ENCODE measurements around the gene CERS5.

The CERS5 gene

DNA sequence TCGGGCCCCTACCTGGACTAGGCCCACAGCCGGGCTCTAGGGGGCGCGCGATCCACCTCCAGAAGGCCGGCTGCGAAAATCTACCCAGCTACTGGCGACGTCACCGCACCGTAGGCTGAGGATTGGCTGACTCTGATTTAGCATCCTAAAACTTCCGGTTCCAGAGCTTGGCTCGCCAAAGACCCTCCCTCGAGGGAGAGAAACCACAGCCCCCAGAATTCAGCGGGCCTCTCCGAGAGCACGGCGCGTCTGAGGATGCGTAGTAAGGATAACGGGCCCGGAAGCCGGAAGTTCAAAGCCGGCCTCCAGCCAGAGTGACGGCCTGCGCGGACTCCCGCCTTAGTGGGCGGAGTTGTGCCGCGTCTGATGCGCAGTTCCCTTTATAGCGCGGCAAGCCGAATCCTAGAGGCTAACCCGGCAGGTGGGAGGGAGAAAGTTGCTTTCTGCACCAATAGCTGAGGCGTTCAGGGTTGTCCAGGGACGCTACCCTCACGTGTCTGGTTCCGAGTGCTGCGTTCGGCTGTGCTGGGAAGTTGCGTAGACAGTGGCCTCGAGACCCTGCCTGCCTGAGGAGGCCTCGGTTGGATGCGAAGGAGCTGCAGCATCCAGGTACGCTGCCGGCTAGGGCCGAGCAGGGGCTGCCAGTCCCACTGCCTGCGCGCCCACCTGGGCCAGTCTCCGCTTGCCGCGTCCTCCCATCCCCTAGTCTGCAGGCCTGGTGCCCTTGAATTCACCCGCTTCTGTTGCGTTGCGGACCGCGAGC lies 55.3 kb downstream of the CERS5 start, which contains the start of gene COX14:
TSS of gene COX14 (plus strand) at position 544 of the 763 bp plus-strand sequence. CDS start 7,808 bp downstream, outside the sequence.
- TF ChIP-seq, protein P1, sequence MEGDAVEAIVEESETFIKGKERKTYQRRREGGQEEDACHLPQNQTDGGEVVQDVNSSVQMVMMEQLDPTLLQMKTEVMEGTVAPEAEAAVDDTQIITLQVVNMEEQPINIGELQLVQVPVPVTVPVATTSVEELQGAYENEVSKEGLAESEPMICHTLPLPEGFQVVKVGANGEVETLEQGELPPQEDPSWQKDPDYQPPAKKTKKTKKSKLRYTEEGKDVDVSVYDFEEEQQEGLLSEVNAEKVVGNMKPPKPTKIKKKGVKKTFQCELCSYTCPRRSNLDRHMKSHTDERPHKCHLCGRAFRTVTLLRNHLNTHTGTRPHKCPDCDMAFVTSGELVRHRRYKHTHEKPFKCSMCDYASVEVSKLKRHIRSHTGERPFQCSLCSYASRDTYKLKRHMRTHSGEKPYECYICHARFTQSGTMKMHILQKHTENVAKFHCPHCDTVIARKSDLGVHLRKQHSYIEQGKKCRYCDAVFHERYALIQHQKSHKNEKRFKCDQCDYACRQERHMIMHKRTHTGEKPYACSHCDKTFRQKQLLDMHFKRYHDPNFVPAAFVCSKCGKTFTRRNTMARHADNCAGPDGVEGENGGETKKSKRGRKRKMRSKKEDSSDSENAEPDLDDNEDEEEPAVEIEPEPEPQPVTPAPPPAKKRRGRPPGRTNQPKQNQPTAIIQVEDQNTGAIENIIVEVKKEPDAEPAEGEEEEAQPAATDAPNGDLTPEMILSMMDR (conservative IDR thresholded peaks at IDR 0.05; ENCODE audit: control insufficient read depth, insufficient read depth, low read depth, low read length): peak; percentile 63
- peak; percentile 99 for DNase-seq (ENCODE audit: low read depth)
- peak within 1 kb of the TSS; percentile 98 for H3K4me3 ChIP-seq (ENCODE audit: control insufficient read depth, low read depth, low read length)

DNA sequence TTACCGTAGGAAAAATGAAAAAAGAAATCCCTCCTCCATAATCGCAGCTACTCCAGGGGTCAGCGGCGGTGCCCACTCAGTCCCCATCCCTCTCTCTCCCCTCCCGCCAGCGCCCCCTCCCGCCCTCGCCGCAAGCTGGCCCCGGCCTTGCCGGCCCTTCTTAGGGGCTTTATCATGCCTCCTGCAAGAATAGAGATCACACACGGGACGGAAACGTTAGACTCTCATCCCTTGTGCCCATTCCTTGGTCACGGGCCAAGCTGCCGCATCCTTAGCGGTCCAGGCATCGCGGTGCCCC lies 55.8 kb downstream of the CERS5 start:
- H3K4me3 ChIP-seq (ENCODE audit: control insufficient read depth, low read depth, low read length): peak overlapping the region; percentile 46
- DNase-seq (ENCODE audit: low read depth): no peak
- TF ChIP-seq, protein P1 (conservative IDR thresholded peaks at IDR 0.05; ENCODE audit: control insufficient read depth, insufficient read depth, low read depth, low read length): no peak

DNA sequence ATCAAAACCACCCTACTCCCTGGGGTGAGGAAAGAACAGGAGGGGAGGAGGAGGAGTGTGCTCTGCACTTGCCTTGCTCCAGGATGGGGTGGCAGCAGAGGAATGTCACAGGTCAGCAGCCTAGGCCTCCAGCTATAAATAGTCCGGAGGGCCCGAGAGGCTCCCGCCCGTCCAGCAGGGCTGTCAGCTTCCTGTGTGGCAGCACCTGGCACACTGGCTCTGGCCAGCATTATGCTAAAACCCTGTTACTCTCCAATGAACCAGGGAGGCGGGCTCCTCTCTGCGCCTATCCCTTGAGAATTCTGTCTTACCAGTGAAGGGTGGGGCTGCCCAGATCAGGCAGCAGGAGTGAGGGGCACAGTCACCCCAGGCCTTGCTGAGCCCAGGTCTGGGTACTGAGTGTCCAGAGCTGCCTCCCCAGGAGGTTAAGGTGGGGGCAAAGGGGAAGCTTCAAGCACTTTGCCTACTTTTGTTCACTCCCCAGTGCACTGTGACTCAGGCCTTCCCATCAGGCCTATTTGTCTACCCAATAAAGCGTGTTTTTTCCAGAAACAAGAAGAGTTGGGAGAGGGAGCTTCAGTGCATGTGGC lies 56.3 kb downstream of the CERS5 start:
- TF ChIP-seq, protein P1 (conservative IDR thresholded peaks at IDR 0.05; ENCODE audit: control insufficient read depth, insufficient read depth, low read depth, low read length): no peak
- peak; percentile 42 for DNase-seq (ENCODE audit: low read depth)
- H3K4me3 ChIP-seq (ENCODE audit: control insufficient read depth, low read depth, low read length): peak overlapping the region; percentile 46

DNA sequence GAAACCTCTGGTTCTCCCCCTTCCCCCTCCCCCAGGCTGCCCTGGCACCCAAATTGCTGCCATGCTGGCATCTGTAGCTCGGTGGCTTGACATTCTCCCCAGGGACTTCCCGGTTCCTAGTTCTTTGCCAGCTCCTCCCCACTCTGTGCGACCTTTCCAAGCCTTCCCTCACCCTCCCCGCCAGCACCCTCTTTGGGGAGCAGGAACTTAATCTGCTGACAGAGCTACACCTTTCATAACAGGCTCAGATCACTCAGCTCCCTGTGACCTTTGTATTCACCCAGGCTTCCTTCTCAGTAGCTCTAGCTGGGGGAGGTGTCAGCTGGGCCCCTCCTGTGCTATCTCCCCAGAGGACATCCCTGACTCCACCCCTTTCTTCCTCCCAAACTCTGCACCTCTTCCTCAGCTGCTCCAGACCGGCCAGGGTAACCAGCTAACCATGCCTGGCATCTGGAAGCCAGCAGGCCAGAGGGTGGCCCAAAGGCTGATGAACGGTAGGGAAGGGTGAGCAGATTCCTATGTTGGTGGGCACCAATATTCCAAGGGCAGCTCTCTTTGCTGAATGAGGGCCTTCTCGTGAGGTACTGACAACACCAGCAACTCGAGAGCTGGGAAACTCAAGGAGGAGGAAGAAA lies 56.9 kb downstream of the CERS5 start:
- TF ChIP-seq, protein P1 (conservative IDR thresholded peaks at IDR 0.05; ENCODE audit: control insufficient read depth, insufficient read depth, low read depth, low read length): no peak
- H3K4me3 ChIP-seq (ENCODE audit: control insufficient read depth, low read depth, low read length): no peak overlapping the region
- DNase-seq (ENCODE audit: low read depth): no peak

DNA sequence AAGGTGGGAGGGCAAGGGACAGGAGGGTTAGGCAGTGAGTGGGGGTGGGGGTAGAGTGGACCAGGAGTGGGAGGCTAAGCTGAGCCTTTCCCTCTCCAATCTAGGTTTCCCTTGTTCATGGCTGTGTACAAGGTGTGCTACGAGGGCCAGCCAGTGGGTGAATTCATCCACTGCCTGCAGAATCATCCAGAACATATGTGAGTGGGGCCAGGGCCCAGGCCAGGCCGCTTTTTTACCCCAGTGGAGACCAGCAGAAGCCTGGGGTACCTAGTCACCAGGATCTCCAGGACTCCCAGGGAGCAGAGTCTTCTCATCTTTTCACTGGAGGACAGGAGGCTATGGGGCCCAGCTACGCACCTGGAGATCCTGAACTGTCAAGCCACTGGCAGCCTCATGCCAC lies 57.9 kb downstream of the CERS5 start:
- DNase-seq (ENCODE audit: low read depth): no peak
- H3K4me3 ChIP-seq (ENCODE audit: control insufficient read depth, low read depth, low read length): no peak overlapping the region
- TF ChIP-seq, protein P1 (conservative IDR thresholded peaks at IDR 0.05; ENCODE audit: control insufficient read depth, insufficient read depth, low read depth, low read length): no peak

DNA sequence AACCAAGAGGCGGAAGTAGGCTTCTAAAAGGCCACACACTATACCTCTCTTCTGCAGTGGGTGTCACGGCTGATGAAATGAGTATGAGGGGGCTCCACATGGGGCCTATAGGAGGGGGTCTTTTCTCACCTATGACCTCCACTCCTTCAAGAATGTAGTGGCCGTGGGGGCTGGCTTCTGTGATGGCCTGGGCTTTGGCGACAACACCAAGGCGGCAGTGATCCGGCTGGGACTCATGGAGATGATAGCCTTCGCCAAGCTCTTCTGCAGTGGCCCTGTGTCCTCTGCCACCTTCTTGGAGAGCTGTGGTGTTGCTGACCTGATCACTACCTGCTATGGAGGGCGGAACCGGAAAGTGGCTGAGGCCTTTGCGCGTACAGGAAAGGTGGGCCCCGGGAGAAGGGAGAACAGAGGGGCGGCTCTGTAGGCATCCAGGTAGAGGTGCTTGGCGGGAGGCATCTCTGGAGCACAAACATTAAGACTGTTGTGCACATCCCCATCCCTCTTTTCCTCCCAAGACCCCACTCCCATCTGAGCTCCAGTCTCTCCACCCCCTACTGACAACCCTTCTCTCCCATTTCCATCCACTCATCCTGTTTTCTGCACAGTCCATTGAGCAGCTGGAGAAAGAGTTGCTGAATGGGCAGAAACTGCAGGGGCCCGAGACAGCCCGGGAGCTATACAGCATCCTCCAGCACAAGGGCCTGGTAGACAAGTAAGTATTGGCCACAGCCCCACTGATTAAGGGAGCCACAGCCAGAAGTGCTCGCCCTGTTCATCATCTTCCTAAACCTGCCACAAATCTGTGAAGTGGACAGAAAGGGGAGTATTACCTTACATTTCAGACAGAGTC lies 59.5 kb downstream of the CERS5 start:
- TF ChIP-seq, protein P1 (conservative IDR thresholded peaks at IDR 0.05; ENCODE audit: control insufficient read depth, insufficient read depth, low read depth, low read length): no peak
- no peak for DNase-seq (ENCODE audit: low read depth)
- H3K4me3 ChIP-seq (ENCODE audit: control insufficient read depth, low read depth, low read length): no peak overlapping the region

Measured in fibroblast of mammary gland (primary cell).